Upper lobe of right lung (tissue), 1 donor: ENCODE measurements around the gene CRX. TPM values are rescaled to one million over a fixed set of nuclear protein-coding genes. Genes with fewer than 3 reads are reported as not detected.

Experiments
- ATAC-seq: fragments of 200-7000 bp; cut with Tn5 transposase; one replicate; pipeline ENCODE4 v1.9.1; 2020; ENCODE audit warnings: mild to moderate bottlenecking, moderate library complexity
- DNase-seq: peaks from one replicate; pipeline ENCODE4 v3.0.0-alpha.2; 2020
- H3K27ac ChIP-seq: fragments of 200-600 bp; one replicate; pipeline ENCODE4 v1.8.0; 2022
- H3K27me3 ChIP-seq: fragments of 200-600 bp; one replicate; pipeline ENCODE4 v1.8.0; 2022; ENCODE audit warnings: mild to moderate bottlenecking
- H3K36me3 ChIP-seq: fragments of 200-600 bp; one replicate; pipeline ENCODE4 v1.8.0; 2022
- H3K4me1 ChIP-seq: fragments of 200-600 bp; one replicate; pipeline ENCODE4 v1.8.0; 2022
- H3K4me3 ChIP-seq: fragments of 200-600 bp; one replicate; pipeline ENCODE4 v1.8.0; 2022; ENCODE audit warnings: mild to moderate bottlenecking
- H3K9me3 ChIP-seq: fragments of 200-600 bp; one replicate; pipeline ENCODE4 v1.8.0; 2022
- CTCF ChIP-seq: fragments of 200-600 bp; IDR thresholded peaks from one replicate; pipeline ENCODE4 v1.8.0; 2022; ENCODE audit warnings: antibody characterized with exemption
- intact Hi-C: fragments of 100-400 bp; cut with DNase I; formaldehyde crosslinking; loops from one replicate; pipeline ENCODE4 v1.11.0; 2022
- total RNA-seq: library from RNA; stranded (reverse); fragmentation: NEBNext Ultra II Directional; extraction: Animal tissue kit (Norgen Biotek cat#: 25700); gene quantifications from one replicate; pipeline ENCODE4 v1.2.1, GENCODE V29; 2021
- donor health status: DM: no; HTN: yes; CAD: no; lungs with severe emphysema.

The CRX gene
- total RNA-seq, 1 donor from 2014 or later = not detected

DNA sequence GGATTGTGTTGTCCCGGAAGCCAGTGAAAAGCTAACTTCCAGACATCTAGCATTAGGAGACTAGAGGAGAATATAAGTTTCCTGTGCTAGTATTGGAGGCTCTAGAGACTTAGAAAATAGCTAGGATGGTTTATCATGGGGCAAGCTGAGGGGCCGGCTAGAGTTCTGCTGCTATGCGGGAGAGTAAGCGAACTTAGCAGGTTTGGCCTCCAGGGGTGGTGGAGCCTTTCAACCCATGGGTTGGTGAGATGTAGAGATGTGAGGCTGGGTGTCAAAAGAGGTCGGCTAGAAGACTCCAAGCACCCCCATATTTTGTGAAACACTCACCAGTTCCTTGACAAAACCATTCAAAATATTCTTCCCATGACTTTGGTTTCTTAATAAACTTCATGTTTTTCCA is 60.0 kb downstream of the CRX start:
- H3K9me3 ChIP-seq = no peaks in the 10 kb centered on the region

DNA sequence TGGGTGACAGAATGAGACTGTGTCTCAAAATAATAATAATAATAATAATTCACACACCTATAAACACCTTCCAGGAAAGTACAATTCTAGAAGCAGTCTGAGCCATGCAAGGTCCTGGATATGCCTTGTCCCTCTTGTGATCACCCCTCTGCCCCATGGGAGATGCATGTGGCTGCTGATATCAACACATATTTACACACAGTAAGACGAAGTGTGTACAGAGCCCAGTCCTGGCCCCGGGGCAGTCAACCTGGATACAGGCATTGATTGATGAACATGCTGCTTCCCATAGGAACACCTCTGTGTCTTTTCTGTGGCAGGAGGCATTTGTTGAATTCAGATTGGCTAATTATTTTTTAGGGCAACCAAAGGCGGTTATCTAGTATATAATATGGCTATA is 61.2 kb downstream of the CRX start:
- Histone ChIP-seq H3K27ac (no peak overlapping the region), H3K4me1 (no peaks in the 10 kb centered on the region), H3K27me3 (no peaks in the 10 kb centered on the region), H3K9me3 (no peaks in the 10 kb centered on the region), H3K4me3 (no peak overlapping the region), H3K36me3 (no peaks in the 10 kb centered on the region)
- no peak for ATAC-seq
- no peak for DNase-seq
- intact Hi-C loops = no loop called here
- no peak for TF ChIP-seq CTCF

More for the DNA sequence above, 60.0 kb downstream of the CRX start:
- DNase-seq (no peak), ATAC-seq (no peak)
- H3K36me3 ChIP-seq = no peaks in the 10 kb centered on the region
- H3K4me1 ChIP-seq = no peaks in the 10 kb centered on the region
- no peak overlapping the region for H3K27ac ChIP-seq
- intact Hi-C loops = no loop called here
- H3K27me3 ChIP-seq = no peaks in the 10 kb centered on the region
- H3K4me3 ChIP-seq = no peak overlapping the region
- TF ChIP-seq CTCF = no peak

GRCh38 chr19:47885067-47885463 is 63.3 kb downstream of the CRX start:
- DNase-seq = no peak
- ATAC-seq = no peak
- Histone ChIP-seq H3K4me3 (no peak overlapping the region), H3K27ac (no peak overlapping the region), H3K9me3 (no peaks in the 10 kb centered on the region), H3K27me3 (no peaks in the 10 kb centered on the region), H3K4me1 (no peaks in the 10 kb centered on the region), H3K36me3 (no peaks in the 10 kb centered on the region)
- no peak for TF ChIP-seq CTCF
- intact Hi-C loops = no loop called here

- Histone ChIP-seq H3K9me3 (no peaks in the 10 kb centered on the region), H3K4me3 (no peak within 1 kb of the TSS), H3K36me3 (no peaks in the 10 kb centered on the region), H3K27me3 (no peaks in the 10 kb centered on the region), H3K4me1 (no peaks in the 10 kb centered on the region), H3K27ac (no peak within 1 kb of the TSS)
- no peak for TF ChIP-seq CTCF
- no peak for ATAC-seq
- DNase-seq = no peak
- intact Hi-C loops = no loop called here
Observed at GRCh38 chr19:47886010-47886559, 64.3 kb downstream of the CRX start, which contains the start of gene SULT2A1. Gene SULT2A1, minus strand, starts transcription at chr19:47886315. Its CDS starts 58 bp downstream, at chr19:47886257.

GRCh38 chr19:47890865-47891621 is 69.3 kb downstream of the CRX start:
- Histone ChIP-seq H3K27ac (peak overlapping the region; percentile 33), H3K9me3 (no peaks in the 10 kb centered on the region), H3K36me3 (no peaks in the 10 kb centered on the region), H3K27me3 (no peaks in the 10 kb centered on the region), H3K4me1 (peaks cover 3% of the 10 kb centered on the region), H3K4me3 (no peak overlapping the region)
- intact Hi-C loops = no loop called here
- DNase-seq (no peak), ATAC-seq (no peak)
- TF ChIP-seq CTCF = no peak
